WERI-Rb-1 (cell line): Measurements from ENCODE around the gene SRSF1.
"Not testable (repeated sequence)": the region's sequence is repeated elsewhere in the genome, so short reads cannot be mapped to it uniquely, and the experiment has no call there.

Experiments used
- DNase-seq: peaks from one replicate; pipeline ENCODE4 v3.0.0-alpha.2; 2020
- H3K27ac ChIP-seq: fragments of 250-450 bp; sonication (Bioruptor Pico); 2 replicates; pipeline ENCODE4 v1.5.1; 2020; ENCODE audit warnings: mild to moderate bottlenecking, moderate library complexity
- H3K27me3 ChIP-seq: fragments of 250-450 bp; sonication (Bioruptor Pico); 2 replicates; pipeline ENCODE4 v1.5.1; 2021; ENCODE audit warnings: mild to moderate bottlenecking, low read depth, moderate library complexity; ENCODE audit not compliant: insufficient read depth, severe bottlenecking
- H3K36me3 ChIP-seq: fragments of 250-450 bp; sonication (Bioruptor Pico); 2 replicates; pipeline ENCODE4 v1.5.1; 2020; ENCODE audit warnings: mild to moderate bottlenecking, moderate library complexity
- H3K4me3 ChIP-seq: 2 replicates; pipeline ENCODE4 v1.5.1; 2011; ENCODE audit warnings: low read depth, mild to moderate bottlenecking, control low read depth, low read length
- H3K9me3 ChIP-seq: fragments of 250-450 bp; sonication (Bioruptor Pico); 2 replicates; pipeline ENCODE4 v1.5.1; 2021; ENCODE audit warnings: mild to moderate bottlenecking, moderate library complexity; ENCODE audit not compliant: severe bottlenecking
- TF ChIP-seq, protein P1 (sequence below): IDR thresholded peaks from 2 replicates; pipeline ENCODE4 v1.5.1; 2011; ENCODE audit warnings: low read depth, mild to moderate bottlenecking, control low read depth, inconsistent platforms, low read length

SRSF1 gene

DNA sequence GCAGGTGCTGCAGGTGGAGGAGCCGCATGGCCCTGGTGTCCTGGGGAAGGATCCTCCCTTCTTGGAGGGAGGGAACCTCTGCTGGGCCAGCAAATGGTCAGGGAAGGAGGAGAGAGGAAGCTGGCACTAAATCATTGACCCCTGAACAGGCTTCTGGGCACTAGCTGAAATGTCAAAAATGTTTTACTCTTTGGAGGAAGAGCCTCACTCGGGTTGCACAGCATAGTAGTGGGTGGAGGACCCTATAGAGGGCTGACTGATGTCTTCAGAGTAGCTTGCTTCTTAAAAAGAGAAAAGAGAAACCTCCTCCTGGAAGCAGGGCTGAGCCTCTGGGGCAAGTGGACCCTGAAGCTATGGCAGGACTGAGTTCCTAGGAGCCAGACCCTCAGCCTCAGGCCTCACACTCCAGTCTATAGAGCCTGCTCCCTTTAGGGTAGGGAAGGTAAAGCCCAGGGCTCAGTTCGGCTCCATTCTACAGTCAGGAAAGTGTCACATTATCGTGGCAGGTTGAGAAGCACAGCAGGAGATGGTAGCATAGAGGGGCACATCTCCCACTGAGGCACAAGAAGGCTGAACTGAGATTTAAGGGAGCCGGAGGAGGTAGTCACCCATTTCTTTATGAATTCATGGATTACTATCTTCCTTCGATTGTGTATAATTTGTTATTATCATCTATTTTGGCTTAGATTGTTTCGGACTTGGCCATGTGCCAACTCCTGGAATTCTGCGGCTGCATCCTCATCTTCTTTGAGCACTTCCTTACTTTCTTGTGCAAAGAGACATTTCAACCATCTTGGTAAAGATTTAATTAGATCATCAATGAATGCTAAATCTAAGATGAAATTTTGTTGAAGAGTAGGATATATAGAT is 44.5 kb downstream of the SRSF1 start:
- H3K36me3 ChIP-seq: no peaks in the 10 kb centered on the region
- no peak overlapping the region for H3K4me3 ChIP-seq
- H3K27ac ChIP-seq: no peak overlapping the region
- H3K27me3 ChIP-seq: no peaks in the 10 kb centered on the region
- peak; percentile 6 for DNase-seq
- TF ChIP-seq, protein P1, sequence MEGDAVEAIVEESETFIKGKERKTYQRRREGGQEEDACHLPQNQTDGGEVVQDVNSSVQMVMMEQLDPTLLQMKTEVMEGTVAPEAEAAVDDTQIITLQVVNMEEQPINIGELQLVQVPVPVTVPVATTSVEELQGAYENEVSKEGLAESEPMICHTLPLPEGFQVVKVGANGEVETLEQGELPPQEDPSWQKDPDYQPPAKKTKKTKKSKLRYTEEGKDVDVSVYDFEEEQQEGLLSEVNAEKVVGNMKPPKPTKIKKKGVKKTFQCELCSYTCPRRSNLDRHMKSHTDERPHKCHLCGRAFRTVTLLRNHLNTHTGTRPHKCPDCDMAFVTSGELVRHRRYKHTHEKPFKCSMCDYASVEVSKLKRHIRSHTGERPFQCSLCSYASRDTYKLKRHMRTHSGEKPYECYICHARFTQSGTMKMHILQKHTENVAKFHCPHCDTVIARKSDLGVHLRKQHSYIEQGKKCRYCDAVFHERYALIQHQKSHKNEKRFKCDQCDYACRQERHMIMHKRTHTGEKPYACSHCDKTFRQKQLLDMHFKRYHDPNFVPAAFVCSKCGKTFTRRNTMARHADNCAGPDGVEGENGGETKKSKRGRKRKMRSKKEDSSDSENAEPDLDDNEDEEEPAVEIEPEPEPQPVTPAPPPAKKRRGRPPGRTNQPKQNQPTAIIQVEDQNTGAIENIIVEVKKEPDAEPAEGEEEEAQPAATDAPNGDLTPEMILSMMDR: no peak
- H3K9me3 ChIP-seq: no peaks in the 10 kb centered on the region

DNA sequence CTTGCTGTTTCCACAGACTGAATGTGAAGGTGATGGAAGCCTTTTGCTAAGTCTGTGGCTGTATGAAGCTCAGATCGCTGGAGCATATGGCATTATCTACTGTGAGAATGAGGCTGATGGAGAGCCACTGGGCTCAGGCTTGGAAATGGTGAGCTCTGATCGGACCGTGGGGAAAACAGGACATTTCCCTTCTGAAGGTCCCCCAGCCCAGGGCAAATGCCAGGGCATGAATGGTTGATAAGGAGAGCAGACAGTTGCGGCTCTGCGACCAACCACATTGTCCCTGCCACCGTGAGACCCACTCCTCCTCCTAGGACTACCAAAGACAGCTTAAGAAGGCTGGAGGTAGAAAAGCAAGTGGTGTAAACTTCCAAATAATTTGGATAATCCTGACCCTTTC is 47.1 kb downstream of the SRSF1 start:
- H3K27me3 ChIP-seq: no peaks in the 10 kb centered on the region
- H3K27ac ChIP-seq: no peak overlapping the region
- TF ChIP-seq, protein P1: no peak
- DNase-seq: peak; percentile 7
- no peaks in the 10 kb centered on the region for H3K9me3 ChIP-seq
- no peak overlapping the region for H3K4me3 ChIP-seq
- no peaks in the 10 kb centered on the region for H3K36me3 ChIP-seq

DNA sequence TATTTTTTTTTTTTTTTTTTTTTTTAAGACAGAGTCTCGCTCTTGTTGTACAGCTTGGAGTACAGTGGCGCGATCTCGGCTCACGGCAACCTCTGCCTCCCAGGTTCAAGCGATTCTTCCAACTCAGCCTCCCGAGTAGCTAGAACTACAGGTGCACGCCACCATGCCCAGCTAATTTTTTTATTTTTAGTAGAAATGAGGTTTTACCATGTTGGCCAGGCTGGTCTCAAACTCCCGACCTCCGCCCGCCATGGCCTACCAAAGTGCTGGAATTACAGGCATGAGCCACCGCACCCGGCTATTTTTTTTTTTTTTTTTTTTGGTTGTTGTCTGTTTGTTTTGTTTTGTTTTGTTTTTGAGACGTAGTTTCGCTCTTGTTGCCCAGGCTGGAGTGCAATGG is 48.7 kb downstream of the SRSF1 start:
- peak; percentile 2 for DNase-seq
- not testable (repeated sequence) for H3K27ac ChIP-seq, H3K4me3 ChIP-seq, H3K27me3 ChIP-seq, H3K9me3 ChIP-seq, H3K36me3 ChIP-seq

GRCh38 chr17:57957886-57958285 is 49.2 kb downstream of the SRSF1 start:
- no peak overlapping the region for H3K4me3 ChIP-seq
- TF ChIP-seq, protein P1: no peak
- no peaks in the 10 kb centered on the region for H3K9me3 ChIP-seq
- no peak overlapping the region for H3K27ac ChIP-seq
- no peaks in the 10 kb centered on the region for H3K36me3 ChIP-seq
- DNase-seq: peak; percentile 5
- H3K27me3 ChIP-seq: no peaks in the 10 kb centered on the region

DNA sequence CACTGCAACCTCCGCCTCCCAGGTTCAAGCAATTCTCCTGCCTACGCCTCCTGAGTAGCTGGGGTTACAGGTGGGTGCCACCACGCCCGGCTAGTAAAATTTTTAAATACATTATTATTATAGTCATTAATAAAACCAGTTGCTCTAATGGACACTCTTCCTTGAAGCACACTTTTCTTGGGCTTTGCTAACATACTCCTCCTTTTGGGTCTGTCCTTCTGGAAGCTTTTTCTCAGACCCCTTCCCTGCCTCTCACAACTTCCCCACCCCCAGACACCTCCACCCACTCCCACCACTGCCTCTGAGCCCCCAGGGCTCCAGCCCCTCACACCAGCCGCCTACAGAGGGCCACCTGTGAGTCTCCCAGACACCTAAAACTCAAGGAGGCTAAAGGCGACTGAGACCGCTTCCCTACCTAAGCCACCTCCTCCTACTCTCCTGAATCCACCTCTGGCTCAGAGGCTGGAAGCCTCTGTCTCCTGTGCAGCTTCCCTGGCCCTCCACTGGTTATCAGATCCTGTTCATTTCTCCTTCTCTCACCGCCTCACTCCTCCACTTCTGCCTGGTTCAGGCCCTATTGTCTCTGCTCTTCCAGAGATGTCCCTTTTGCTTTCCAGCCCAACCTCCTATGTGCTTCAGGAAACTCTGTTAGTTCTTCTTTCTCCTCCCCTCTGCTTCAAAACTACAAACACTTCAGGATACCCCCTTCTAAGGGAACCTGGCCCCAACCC is 49.8 kb downstream of the SRSF1 start:
- H3K27ac ChIP-seq: no peak overlapping the region
- TF ChIP-seq, protein P1: no peak
- H3K9me3 ChIP-seq: no peaks in the 10 kb centered on the region
- H3K27me3 ChIP-seq: no peaks in the 10 kb centered on the region
- H3K4me3 ChIP-seq: no peak overlapping the region
- DNase-seq: peak; percentile 6
- H3K36me3 ChIP-seq: no peaks in the 10 kb centered on the region

- no peaks in the 10 kb centered on the region for H3K27me3 ChIP-seq
- H3K27ac ChIP-seq: no peak overlapping the region
These were observed 50.5 kb downstream of the SRSF1 start for GRCh38 chr17:57956291-57957119.

More at GRCh38 chr17:57956291-57957119, 50.5 kb downstream of the SRSF1 start:
- H3K36me3 ChIP-seq: no peaks in the 10 kb centered on the region
- TF ChIP-seq, protein P1: no peak
- peak overlapping the region; percentile 58 for H3K4me3 ChIP-seq
- no peaks in the 10 kb centered on the region for H3K9me3 ChIP-seq
- peak; percentile 63 for DNase-seq
